IPS-15b (cell line): ENCODE results near the gene SPOCK1.

ENCODE experiments used
- H3K27me3 ChIP-seq: one replicate; pipeline ENCODE4 v1.6.1; 2013; ENCODE audit warnings: low read length; ENCODE audit not compliant: control insufficient read depth, insufficient read depth
- H3K36me3 ChIP-seq: one replicate; pipeline ENCODE4 v1.6.1; 2013; ENCODE audit warnings: low read length; ENCODE audit not compliant: control insufficient read depth, insufficient read depth
- H3K4me1 ChIP-seq: one replicate; pipeline ENCODE4 v1.6.1; 2013; ENCODE audit warnings: mild to moderate bottlenecking, low read length; ENCODE audit not compliant: control insufficient read depth, insufficient read depth
- H3K4me3 ChIP-seq: one replicate; pipeline ENCODE4 v1.5.1; 2013; ENCODE audit warnings: low read depth, low read length
- H3K9ac ChIP-seq: one replicate; pipeline ENCODE4 v1.6.1; 2013; ENCODE audit warnings: low read depth, mild to moderate bottlenecking, low read length
- H3K9me3 ChIP-seq: one replicate; pipeline ENCODE4 v1.6.1; 2013; ENCODE audit warnings: mild to moderate bottlenecking, low read length; ENCODE audit not compliant: control insufficient read depth, insufficient read depth

The SPOCK1 gene

GRCh38 chr5:137490591-137490990 lies 8.5 kb downstream of the SPOCK1 start:
- H3K9ac ChIP-seq = no peak overlapping the region
- H3K9me3 ChIP-seq = no peaks in the 10 kb centered on the region
- H3K4me3 ChIP-seq = no peak overlapping the region
- no peaks in the 10 kb centered on the region for H3K27me3 ChIP-seq
- no peaks in the 10 kb centered on the region for H3K4me1 ChIP-seq
- no peaks in the 10 kb centered on the region for H3K36me3 ChIP-seq

GRCh38 chr5:137488974-137489373 lies 10.2 kb downstream of the SPOCK1 start:
- no peaks in the 10 kb centered on the region for H3K4me1 ChIP-seq
- no peaks in the 10 kb centered on the region for H3K27me3 ChIP-seq
- no peaks in the 10 kb centered on the region for H3K36me3 ChIP-seq
- H3K4me3 ChIP-seq = no peak overlapping the region
- no peaks in the 10 kb centered on the region for H3K9me3 ChIP-seq
- H3K9ac ChIP-seq = no peak overlapping the region

GRCh38 chr5:137488516-137488915 lies 10.6 kb downstream of the SPOCK1 start:
- no peak overlapping the region for H3K9ac ChIP-seq
- H3K27me3 ChIP-seq = no peaks in the 10 kb centered on the region
- H3K4me3 ChIP-seq = no peak overlapping the region
- no peaks in the 10 kb centered on the region for H3K9me3 ChIP-seq
- H3K36me3 ChIP-seq = no peaks in the 10 kb centered on the region
- no peaks in the 10 kb centered on the region for H3K4me1 ChIP-seq

GRCh38 chr5:137487600-137487999 lies 11.5 kb downstream of the SPOCK1 start:
- Histone ChIP-seq H3K9me3 (no peaks in the 10 kb centered on the region), H3K27me3 (no peaks in the 10 kb centered on the region), H3K36me3 (no peaks in the 10 kb centered on the region), H3K4me3 (no peak overlapping the region), H3K9ac (no peak overlapping the region), H3K4me1 (no peaks in the 10 kb centered on the region)

GRCh38 chr5:137486707-137487106 lies 12.4 kb downstream of the SPOCK1 start:
- H3K9ac ChIP-seq = no peak overlapping the region
- H3K4me1 ChIP-seq = no peaks in the 10 kb centered on the region

GRCh38 chr5:137481596-137481995 lies 17.5 kb downstream of the SPOCK1 start:
- Histone ChIP-seq H3K9me3 (no peaks in the 10 kb centered on the region), H3K36me3 (no peaks in the 10 kb centered on the region), H3K9ac (no peak overlapping the region), H3K4me3 (no peak overlapping the region), H3K27me3 (no peaks in the 10 kb centered on the region), H3K4me1 (no peaks in the 10 kb centered on the region)

More at GRCh38 chr5:137486707-137487106, 12.4 kb downstream of the SPOCK1 start:
- H3K27me3 ChIP-seq = no peaks in the 10 kb centered on the region
- no peaks in the 10 kb centered on the region for H3K9me3 ChIP-seq
- H3K4me3 ChIP-seq = no peak overlapping the region
- no peaks in the 10 kb centered on the region for H3K36me3 ChIP-seq

- Histone ChIP-seq H3K4me3 (no peak overlapping the region), H3K9me3 (no peaks in the 10 kb centered on the region), H3K27me3 (no peaks in the 10 kb centered on the region), H3K36me3 (no peaks in the 10 kb centered on the region), H3K4me1 (no peaks in the 10 kb centered on the region), H3K9ac (no peak overlapping the region)
Measured at GRCh38 chr5:137478043-137478442, 21.1 kb downstream of the SPOCK1 start.

- Histone ChIP-seq H3K27me3 (no peaks in the 10 kb centered on the region), H3K4me3 (no peak overlapping the region), H3K36me3 (no peaks in the 10 kb centered on the region), H3K9ac (no peak overlapping the region), H3K4me1 (no peaks in the 10 kb centered on the region), H3K9me3 (no peaks in the 10 kb centered on the region)
Measured at GRCh38 chr5:137470921-137471220, 28.3 kb downstream of the SPOCK1 start.

- Histone ChIP-seq H3K4me3 (no peak overlapping the region), H3K27me3 (no peaks in the 10 kb centered on the region), H3K4me1 (no peaks in the 10 kb centered on the region), H3K9ac (no peak overlapping the region), H3K36me3 (no peaks in the 10 kb centered on the region), H3K9me3 (no peaks in the 10 kb centered on the region)
Measured at GRCh38 chr5:137470111-137470920, 28.8 kb downstream of the SPOCK1 start.

GRCh38 chr5:137466889-137467288 lies 32.2 kb downstream of the SPOCK1 start:
- H3K27me3 ChIP-seq = no peaks in the 10 kb centered on the region

GRCh38 chr5:137465930-137466329 lies 33.2 kb downstream of the SPOCK1 start:
- peaks cover 5% of the 10 kb centered on the region for H3K4me1 ChIP-seq
- H3K9ac ChIP-seq = no peak overlapping the region
- no peaks in the 10 kb centered on the region for H3K27me3 ChIP-seq
- no peak overlapping the region for H3K4me3 ChIP-seq
- H3K9me3 ChIP-seq = no peaks in the 10 kb centered on the region
- H3K36me3 ChIP-seq = no peaks in the 10 kb centered on the region

More at GRCh38 chr5:137466889-137467288, 32.2 kb downstream of the SPOCK1 start:
- no peaks in the 10 kb centered on the region for H3K9me3 ChIP-seq
- no peaks in the 10 kb centered on the region for H3K36me3 ChIP-seq
- H3K4me3 ChIP-seq = no peak overlapping the region
- H3K4me1 ChIP-seq = peaks cover 3% of the 10 kb centered on the region
- no peak overlapping the region for H3K9ac ChIP-seq

GRCh38 chr5:137462816-137463520 lies 36.2 kb downstream of the SPOCK1 start:
- H3K27me3 ChIP-seq = no peaks in the 10 kb centered on the region

More at GRCh38 chr5:137462816-137463520, 36.2 kb downstream of the SPOCK1 start:
- Histone ChIP-seq H3K9me3 (no peaks in the 10 kb centered on the region), H3K9ac (no peak overlapping the region), H3K4me1 (peaks cover 5% of the 10 kb centered on the region), H3K36me3 (no peaks in the 10 kb centered on the region), H3K4me3 (no peak overlapping the region)
